CD4-positive, alpha-beta T cell treated with Interleukin-10 for 1 hour (primary cell): ENCODE results near the gene TMEM175.

ENCODE experiments used
- DNase-seq: peaks from one replicate; pipeline ENCODE4 v3.0.0-alpha.2; 2020

The TMEM175 gene

DNA sequence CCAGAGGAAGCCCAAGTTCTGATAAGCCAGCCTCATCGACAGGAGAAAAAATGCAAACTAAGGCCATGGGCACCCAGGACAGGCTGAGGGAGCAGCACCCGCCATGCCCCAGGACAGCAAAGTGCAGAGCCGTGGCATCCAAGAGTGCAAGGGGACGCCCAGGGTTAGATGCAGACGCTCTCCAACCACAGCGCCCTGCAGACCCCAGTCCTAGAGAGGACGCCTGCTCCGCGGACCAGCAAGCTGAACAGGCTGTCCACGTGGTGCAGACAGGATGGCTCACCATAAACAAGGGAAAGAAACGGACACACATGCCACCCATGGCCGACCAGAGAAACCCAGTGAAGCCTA is 32.7 kb upstream of the TMEM175 start:
- no peak for DNase-seq

DNA sequence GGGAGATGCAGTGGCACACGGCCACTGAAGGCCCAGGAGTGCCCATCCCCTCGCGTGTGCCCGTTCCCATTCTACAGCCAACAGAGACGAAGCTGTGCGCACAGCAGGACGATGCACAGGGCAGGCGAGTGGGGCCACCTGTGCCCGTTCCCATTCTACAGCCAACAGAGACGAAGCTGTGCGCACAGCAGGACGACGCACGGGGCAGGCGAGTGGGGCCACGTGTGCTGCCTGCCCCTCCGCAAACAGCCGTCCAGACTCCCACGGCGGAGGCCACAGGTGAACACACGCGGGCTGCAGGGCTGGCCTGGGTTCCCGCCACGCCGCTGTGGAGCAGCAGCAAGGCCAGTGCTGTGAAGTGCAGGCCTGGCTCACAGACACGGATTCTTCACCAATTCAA is 32.2 kb upstream of the TMEM175 start:
- no peak for DNase-seq

DNA sequence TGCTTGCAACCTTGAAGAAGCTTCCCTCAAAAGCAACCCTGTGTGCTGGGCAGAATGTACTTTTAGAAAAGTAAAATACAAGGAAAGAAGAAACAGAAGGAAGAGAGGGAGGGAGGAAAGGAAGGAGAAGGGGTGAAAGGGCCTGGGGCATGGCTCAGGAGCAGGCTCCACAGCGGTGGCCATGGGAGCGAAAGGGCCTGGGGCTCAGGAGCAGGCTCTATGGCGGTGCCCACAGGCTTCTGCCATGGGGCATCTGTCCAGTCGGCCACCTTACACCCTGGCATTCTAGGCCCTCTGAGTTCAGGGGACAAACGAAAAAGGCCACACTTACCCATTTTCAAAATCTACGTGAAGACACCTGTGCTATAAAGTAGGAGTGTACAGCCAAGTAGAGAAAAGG is 31.5 kb upstream of the TMEM175 start:
- DNase-seq: no peak

DNA sequence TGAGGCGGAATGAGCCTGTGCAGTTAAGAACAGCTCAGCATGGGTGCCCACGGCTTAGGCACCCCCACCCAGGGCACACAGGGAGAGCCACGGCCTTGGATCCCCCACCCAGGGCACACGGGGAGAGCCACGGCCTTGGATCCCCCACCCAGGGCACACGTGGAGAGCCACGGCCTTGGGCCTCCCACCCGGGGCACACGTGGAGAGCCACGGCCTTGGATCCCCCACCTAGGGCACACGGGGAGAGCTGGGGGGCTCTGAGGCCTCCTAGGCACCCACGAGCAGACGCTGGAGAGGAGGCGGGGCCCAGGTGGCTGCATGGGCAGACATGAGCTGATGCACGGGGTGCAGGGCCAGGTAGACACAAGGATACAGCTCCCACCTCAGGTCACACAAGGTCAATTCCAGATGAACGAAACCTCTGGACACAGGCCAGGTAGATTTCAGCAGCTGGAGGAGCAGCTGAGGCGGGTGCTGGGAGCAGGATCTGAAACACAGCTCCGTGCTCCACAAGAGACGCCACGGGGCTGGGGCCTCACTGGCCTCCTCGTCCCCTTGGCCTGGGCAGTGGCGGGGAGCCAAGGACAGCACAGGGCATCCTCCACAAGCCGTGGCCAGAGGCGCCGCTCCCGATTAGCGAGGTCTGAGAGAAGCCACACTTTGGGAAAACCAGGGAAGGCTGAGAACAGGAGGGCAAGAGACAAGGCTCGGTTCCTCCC is 30.9 kb upstream of the TMEM175 start:
- DNase-seq: no peak

DNA sequence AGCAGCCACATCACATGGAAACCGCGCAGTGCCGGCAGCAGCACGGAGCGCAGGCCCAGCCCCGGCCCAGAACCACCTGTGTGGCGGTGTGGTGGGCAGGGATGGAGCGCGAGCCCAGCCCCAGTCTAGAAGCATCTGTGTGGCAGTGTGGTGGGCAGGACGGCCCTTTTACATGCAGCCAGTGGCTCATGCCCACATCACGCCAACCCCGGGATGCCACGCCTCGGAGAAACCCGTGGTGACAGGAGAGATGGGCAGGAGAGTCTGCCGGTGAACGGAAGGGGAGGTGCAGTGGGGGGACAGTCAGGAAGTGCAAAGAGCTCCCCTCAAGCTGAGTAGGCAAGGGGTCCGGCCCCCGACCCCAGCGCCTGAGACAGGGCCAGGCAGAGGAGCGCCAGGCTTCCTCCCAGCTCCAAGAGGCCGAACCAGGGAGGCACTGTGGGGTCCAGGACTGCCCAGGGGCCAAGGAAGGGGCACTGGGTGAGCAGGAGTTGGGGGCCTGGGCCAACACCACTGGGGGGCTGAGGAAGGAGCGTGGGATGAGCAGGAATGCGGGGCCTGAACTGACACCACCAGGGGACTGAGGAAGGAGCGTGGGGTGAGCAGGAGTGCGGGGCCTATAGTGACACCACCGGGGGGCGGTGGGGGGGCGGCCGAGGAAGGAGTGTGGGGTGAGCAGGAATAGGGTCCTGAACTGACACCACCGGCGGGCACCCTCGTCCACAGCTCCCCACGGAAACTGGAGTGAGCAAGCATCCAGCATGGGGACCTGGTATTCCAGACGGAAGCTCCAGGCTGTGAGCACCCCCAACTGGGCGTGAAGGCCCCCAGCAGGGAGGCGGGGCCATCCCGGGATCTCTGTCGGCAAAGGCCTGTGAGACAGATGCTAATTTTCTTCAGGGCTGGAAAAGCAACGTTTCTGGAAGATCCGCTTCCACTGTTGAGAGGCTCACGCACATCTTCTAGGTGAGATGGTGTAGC is 28.9 kb upstream of the TMEM175 start:
- no peak for DNase-seq

DNA sequence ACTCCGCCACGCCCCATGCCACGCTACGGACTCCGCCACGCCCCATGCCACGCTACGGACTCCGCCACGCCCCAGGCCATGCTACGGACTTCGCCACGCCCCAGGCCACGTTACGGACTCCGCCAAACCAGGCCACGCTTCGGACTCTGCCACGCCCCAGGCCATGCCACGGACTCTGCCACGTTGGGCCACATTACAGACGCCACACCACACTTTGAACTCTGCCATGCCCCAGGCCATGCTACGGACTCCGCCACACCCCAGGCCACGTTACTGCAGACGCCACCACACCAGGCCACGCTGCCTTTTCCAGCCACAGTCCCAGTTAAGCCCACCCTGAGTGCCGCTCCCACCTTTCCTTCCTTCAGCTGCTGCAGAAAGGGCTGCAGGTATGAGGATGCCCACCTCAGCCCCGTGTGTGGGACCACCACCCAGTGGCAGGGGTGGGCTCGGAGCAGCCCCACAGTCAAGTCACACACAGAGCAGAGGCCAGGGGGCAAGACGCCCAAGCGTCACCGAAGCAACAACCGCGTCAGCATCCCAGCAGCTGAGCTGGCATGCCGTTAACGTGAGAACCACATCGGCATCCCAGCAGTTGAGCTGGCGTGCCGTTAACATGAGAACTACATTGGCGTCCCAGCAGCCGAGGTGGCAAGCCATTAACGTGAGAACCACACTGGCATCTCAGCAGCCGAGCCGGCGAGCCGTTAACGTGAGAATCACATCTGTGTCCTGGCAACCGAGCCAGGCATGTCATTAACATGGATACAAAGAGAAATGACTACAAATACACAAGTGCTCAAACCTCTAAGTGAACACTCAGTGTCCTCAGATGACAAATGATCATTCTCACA is 26.5 kb upstream of the TMEM175 start:
- no peak for DNase-seq

DNA sequence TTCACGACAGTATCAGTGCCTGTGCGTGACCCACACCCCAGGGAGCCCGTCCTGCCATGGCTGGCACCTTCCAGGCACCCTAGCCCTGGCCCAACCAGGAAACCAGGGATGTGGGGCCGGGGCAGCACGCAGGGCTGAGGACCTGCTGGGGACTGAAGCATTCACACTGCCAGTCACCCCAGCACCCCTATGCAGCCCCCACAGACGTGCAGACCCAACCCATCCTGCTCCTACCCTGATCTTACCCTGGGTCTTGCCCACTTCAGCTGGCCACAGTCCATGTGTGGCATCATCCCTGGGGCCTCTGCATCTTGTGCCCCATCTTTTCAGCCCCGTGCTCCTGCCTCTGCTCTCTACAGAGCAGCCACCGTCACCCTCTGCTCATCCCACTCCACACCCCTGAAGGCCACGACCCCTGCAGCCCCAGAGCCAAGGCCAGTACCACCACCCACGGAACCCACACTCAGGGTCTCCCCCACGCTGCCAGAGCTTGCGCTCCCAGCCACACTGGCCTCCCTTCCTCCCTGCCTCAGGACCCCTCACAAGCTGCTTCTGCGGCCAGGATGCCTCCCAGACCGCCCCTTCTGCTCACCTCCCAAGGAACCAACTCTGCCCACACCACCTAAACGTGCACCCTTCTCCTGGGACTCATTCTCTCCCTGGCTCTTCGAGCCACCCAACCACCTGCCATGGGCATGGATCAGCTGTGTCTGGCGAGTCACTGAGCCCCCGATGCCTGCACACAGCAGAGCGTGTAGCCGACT is 25.7 kb upstream of the TMEM175 start:
- no peak for DNase-seq

DNA sequence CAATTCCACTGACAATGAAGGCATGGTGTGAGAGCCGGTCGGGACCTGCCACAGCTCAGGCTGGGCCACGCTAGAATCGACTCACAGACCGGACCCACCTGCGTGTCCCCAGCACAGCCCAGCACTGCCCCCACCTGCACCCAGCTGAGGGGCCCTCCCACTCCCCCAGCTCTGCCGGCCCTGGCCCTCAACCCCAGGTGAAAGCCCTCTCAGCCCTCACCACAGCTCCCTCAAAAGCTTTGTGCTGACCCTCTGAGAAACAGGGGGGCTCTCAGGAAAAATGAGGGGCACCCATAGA is 25.2 kb upstream of the TMEM175 start:
- DNase-seq: no peak

DNA sequence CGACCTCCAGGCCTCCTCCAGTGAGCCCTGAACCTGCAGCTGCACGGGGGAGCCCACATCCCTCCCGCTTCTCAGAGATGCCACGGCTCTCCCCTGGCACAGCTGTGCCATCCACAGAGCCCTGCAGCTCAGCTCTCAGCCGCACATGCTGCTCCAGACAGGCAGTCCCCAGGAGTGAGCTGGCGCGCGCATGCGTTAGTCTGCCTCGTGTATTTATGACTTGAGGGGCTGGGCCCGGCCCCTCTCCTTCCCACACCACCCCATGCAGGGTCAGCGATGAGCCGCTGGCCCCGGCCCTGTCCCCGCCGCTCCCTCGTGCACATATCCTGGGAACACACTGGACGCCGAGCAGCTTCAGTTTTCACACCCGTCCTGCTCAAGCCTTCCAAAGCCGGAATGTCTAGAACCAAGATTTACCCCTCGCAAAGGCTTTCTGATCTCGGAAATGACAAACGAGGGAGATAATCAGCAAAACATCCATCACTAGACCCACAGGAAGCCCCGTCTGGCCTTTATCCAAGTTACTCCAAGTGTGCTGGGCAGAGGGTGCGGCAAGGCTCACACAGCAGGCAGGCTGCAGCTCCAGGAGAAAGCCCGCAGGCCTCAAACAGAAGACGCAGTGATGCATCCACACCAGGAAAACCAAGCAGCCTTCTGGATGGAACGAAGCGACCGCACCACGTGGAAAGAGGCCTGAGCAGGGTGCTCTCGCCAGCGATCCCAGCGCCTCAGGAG is 24.4 kb upstream of the TMEM175 start:
- no peak for DNase-seq

DNA sequence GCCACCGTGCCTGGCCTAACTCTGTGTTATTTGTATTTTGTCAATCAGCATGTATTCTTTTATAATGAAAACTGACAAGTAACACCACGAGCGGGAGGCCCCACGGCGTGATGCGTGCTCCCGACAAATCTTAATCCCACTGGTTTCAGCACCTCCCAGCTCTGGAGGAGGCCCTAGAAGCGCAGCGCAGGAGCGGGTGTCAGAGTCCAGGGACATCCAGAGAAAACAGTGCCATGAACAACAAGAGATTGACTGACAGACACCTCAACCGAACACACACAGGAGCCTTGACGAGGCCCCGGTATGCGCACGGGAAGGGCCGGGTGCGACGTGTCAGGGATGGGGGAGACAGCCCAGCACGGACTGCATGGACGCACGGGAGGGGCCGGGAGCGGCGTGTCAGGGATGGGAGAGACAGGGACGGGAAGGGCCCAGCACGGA is 23.1 kb upstream of the TMEM175 start:
- no peak for DNase-seq

DNA sequence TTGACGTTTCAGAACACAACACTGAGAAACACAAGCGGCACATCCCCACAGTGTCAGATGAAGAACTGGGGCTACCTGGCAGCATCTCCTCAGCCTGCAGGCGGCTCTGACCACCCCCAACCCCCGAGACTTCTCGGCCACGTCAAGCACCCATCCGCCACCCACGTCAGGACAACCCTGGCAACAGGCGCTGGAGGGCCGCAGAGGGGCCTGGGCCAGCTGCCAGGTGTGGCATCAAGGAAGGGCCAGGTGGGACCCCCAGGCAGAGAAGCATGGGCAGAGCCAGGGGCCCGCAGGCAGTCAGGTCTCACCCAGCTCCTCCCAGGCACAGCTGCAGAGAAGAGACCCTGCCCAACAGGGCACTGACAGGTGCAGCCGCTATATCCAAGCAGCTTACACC is 22.4 kb upstream of the TMEM175 start:
- DNase-seq: no peak

DNA sequence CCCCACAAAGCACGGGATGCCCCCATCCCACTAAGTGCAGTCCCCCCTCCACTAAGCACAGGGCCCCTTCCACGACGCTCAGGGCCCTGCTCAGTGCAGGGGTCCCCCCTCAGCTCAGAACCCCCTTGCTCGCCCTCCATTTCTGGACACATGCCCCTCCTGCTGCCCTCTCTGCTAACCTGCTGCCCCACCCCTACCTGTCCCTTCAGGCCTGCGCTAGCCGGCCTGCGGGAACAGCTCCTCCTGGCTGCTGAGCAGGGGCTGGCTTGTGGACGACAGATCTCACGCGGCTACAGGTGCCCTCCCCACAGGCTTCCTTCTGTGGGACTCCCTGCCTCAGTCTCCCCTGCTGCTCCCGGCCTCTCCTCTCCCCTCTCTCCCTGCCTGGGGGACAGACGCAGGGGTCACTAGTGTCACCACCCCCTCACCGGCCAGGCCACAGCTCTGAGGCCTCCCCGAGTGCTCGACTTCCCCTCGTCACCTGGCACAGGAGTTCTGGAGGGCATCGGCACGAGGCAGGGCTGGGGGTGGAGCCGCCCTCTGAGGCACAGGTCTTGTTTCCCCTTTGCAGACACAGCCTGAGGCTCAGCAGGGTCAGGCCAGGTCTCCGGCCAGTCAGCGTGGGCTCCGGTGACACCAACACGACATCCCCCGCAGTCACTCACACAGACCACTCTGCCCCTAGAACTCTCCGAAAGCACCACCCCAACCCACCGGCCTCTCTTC is 21.7 kb upstream of the TMEM175 start:
- DNase-seq: no peak

DNA sequence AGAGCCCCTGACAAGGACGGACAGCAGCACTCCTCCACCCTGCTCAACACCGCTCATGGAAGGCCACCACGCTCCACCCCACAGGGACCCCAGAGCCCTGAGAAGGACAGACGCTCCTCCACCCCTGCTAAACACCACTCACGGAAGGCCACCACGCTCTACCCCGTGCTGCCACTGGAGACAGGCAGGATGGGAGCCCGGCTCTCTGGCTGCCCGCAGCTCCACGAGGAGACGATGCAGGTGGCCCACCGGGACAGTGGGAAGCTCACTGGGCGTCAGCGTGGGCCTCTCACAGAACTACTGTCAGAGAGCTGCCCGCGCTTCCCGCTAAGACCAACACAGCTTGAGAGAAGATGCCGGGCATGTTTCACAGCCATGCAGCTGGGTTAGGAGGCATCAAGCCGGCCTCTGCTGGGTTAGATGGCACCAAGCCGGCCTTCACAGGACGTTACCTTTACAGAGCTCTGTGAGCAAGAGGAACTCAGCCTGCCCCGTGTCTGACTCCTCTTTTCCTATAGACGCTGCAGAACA is 21.0 kb upstream of the TMEM175 start:
- no peak for DNase-seq

DNA sequence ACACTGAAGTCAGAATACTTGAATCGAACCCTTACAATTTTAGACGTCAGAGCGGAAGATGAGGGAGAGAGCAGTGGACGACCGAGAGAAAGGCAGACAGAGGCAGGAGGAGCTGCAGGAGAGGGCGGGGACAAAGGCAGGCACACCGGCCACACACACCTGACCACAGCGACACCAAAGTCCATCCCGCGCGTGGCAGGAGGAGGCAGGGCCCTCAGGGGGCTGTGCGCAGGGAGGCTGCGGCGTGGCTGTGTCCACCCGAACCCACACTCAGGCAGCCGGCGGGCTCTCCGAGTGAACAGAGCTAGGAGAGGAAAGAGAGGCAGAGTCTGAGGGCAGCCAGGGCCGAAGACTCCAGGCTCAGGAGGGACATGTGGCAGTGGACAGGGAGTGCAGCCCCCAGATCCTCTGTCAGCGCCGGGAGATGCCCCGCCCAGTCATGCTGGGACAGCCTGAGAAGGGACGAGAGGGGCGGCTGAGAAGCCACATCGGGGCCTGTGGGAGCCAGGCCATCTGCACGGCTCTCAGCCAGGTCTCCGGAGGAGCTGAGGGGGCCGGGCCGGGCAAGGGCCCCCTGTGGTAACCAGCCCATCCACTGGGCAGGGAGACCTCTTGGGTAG is 20.3 kb upstream of the TMEM175 start:
- DNase-seq: no peak

DNA sequence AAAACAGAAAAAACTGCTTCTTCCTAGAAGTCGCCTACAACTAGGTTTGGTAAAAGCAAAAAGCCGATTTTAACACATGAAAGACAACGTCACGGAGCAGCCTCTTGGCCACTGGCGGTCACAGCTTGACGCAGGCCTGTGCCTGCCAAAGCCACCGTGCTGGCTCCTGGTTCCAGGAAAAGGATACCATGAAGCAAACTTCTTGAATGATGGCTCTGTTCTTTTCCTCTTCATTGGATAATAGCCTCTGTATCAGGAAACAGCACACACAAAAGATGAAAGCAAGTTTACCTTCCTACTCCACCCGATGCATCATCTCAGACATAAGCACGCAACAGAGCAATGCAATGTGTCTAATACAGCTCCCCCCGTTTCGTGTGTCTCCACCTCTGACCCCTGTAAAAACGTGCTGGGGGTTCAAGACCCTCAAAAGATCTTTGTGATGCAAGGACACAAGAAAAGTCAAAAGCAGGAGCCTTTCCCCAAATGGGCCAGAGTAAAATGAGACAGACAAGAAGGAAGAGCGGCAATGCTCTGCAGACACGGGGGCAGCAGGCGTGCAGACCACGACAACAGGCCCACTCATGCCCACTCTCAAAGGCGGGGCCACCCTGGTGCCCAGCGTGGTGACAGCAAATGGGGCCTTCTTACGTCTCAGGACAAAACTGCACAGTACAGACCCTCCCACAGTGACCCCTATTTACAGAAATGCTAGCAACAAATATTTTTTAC is 19.5 kb upstream of the TMEM175 start:
- DNase-seq: no peak

DNA sequence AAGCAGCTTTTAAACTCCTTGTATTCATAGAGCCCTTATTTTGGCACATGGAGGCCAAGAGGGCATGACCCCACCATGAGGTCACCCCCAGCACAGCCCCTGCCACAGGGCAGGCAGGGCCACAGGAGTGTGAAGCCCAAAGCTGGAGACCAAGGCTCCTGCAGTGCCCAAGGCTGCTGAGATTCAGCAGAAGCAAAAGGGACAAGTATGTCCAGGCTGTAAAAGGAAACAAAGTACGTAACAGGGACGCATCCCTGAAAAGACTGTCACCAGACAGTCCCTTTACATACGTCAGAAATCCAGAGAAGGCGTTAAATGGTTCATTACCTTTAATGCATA is 19.0 kb upstream of the TMEM175 start:
- no peak for DNase-seq

DNA sequence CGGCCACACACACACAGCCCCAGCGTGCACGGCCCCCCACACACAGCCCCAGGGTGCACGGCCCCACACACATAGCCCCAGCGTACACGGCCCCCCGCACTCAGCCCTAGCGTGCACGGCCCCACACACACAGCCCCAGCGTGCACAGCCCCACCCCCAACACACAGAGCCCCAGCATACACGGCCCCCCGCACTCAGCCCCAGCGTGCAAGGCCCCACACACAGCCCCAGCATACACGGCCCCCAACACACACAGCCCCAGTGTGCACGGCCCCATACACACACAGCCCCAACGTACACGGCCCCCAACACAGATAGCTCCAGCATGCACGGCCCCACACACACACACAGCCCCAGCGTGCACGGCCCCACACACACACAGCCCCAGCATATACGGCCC is 17.7 kb upstream of the TMEM175 start:
- DNase-seq: no peak

DNA sequence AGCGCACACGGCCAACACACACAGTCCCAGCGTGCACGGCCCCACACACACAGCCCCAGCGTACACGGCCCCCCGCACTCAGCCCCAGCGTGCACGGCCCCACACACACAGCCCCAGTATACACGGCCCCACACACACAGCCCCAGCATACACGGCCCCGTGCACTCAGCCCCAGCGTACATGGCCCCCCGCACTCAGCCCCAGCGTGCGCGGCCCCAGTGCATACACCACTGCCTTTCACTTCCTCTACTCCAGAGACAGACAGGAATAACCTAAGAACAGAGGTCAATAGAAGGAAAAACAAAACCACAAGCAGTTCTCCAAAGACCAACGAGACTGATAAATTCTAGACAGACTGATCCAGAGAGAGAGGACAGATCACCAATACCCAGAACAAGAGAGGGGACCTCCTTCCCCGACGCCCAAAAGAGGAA is 17.2 kb upstream of the TMEM175 start:
- no peak for DNase-seq

DNA sequence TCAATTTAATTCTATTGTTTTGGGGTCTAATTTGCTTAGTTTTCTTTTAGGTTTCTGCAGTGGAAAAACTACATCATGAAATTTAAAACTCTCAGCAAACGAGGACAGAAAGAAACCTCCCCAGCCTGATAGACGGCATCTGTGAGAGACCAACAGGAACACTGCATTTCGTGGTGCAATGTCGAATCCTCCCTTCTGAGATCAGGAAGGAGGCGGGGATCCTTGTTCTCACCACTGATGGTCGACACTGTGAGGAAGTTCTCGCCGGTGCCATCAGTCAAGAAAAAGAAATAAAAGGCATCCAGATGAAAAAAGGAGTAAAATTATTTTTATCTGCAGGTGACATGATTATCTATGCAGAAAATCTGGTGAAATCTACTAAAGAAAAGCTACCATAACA is 16.7 kb upstream of the TMEM175 start:
- DNase-seq: no peak

DNA sequence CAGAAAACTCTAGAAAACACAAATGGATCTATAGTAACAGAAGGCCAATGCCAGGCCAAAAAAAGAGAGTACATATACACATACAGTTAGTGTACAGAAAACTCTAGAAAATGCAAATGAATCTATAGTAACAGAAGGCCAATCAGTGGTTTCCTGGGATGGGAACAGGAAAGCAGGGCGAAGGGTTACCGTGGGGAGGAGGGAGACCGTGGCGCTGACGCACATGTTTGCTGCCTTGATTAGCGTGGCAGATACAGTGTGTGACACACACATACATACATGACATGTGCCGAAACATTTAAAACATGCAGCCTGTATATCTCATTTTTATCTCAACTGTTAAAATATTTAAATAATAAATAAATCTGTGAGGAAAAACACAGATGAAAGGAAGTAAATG is 14.8 kb upstream of the TMEM175 start:
- DNase-seq: no peak
